Measurements from ENCODE around the gene KRTAP10-1.

GRCh38 chr21:44518686-44519085 lies 21.3 kb downstream of the KRTAP10-1 start:
- no peak for TF ChIP-seq CTCF (IDR thresholded peaks at IDR 0.05; ENCODE audit: low read depth, low read length)
- no peak for TF ChIP-seq EZH2phosphoT487 (IDR thresholded peaks at IDR 0.05; ENCODE audit: low read depth)
